GM19468 (cell line): ENCODE results near the gene SCCPDH.
"Not testable (repeated sequence)": the region's sequence is repeated elsewhere in the genome, so short reads cannot be mapped to it uniquely, and the experiment has no call there.

Experiments
- ATAC-seq: cut with Tn5 transposase; IDR thresholded peaks from one replicate; pipeline ENCODE4 v1.9.1; 2021; ENCODE audit warnings: mild to moderate bottlenecking, moderate library complexity, moderate number of reproducible peaks; ENCODE audit not compliant: unreplicated experiment; ENCODE audit errors: extremely low read depth

The SCCPDH gene

GRCh38 chr1:246724016-246724730 lies at the start of gene SCCPDH:
TSS of gene SCCPDH (plus strand) at chr1:246724409. CDS start at chr1:246724423, 14 bp downstream.
- peak; percentile 83 for ATAC-seq

- ATAC-seq, result no peak
These were observed 46.4 kb upstream of the SCCPDH start for GRCh38 chr1:246677842-246678241.

- no peak for ATAC-seq
These were observed 45.1 kb upstream of the SCCPDH start for GRCh38 chr1:246678816-246679793.

- ATAC-seq, result no peak
These were observed 44.4 kb upstream of the SCCPDH start for GRCh38 chr1:246679794-246680177.

GRCh38 chr1:246680190-246680589 lies 44.0 kb upstream of the SCCPDH start:
- no peak for ATAC-seq

- no peak for ATAC-seq
These were observed 43.5 kb upstream of the SCCPDH start for GRCh38 chr1:246680696-246681130.

- no peak for ATAC-seq
These were observed 42.0 kb upstream of the SCCPDH start for GRCh38 chr1:246681900-246682895.

- no peak for ATAC-seq
These were observed 40.7 kb upstream of the SCCPDH start for GRCh38 chr1:246683521-246683920.

GRCh38 chr1:246687002-246687401 lies 37.2 kb upstream of the SCCPDH start:
- no peak for ATAC-seq

- peak; percentile 73 for ATAC-seq
These were observed 34.7 kb upstream of the SCCPDH start for GRCh38 chr1:246689409-246690008.

GRCh38 chr1:246690100-246690499 lies 34.1 kb upstream of the SCCPDH start:
- ATAC-seq, result no peak

GRCh38 chr1:246691622-246692495 lies 32.4 kb upstream of the SCCPDH start:
- ATAC-seq, result no peak

- not testable (repeated sequence) for ATAC-seq
These were observed 29.9 kb upstream of the SCCPDH start for GRCh38 chr1:246694213-246694895.

- no peak for ATAC-seq
These were observed 29.1 kb upstream of the SCCPDH start for GRCh38 chr1:246695136-246695535.

- ATAC-seq, result no peak
These were observed 28.5 kb upstream of the SCCPDH start for GRCh38 chr1:246695666-246696065.

GRCh38 chr1:246698466-246699094 lies 25.6 kb upstream of the SCCPDH start:
- ATAC-seq, result no peak

GRCh38 chr1:246699095-246699735 lies 25.0 kb upstream of the SCCPDH start:
- ATAC-seq, result peak; percentile 89
